ENCODE measurements around the gene GRM1.

GRM1 gene

GRCh38 chr6:146357578-146358430 lies 328.9 kb downstream of the GRM1 start:
- no peak for DNase-seq (ENCODE audit: insufficient read length, low spot score)
- TF ChIP-seq CTCF (IDR thresholded peaks at IDR 0.05; ENCODE audit: insufficient read depth, missing control alignments): no peak
- no peak for FAIRE-seq

- no peak for TF ChIP-seq CTCF (IDR thresholded peaks at IDR 0.05; ENCODE audit: insufficient read depth, missing control alignments)
- no peak for FAIRE-seq
- no peak for DNase-seq (ENCODE audit: insufficient read length, low spot score)
Observed at GRCh38 chr6:146358431-146359046, 329.7 kb downstream of the GRM1 start.

- no peak for FAIRE-seq
- TF ChIP-seq CTCF (IDR thresholded peaks at IDR 0.05; ENCODE audit: insufficient read depth, missing control alignments): no peak
- no peak for DNase-seq (ENCODE audit: insufficient read length, low spot score)
Observed at GRCh38 chr6:146359131-146359530, 330.3 kb downstream of the GRM1 start.

GRCh38 chr6:146361128-146361924 lies 332.5 kb downstream of the GRM1 start:
- no peak for TF ChIP-seq CTCF (IDR thresholded peaks at IDR 0.05; ENCODE audit: insufficient read depth, missing control alignments)
- DNase-seq (ENCODE audit: insufficient read length, low spot score) (no peak), FAIRE-seq (no peak)

- FAIRE-seq (no peak), DNase-seq (ENCODE audit: insufficient read length, low spot score) (no peak)
- TF ChIP-seq CTCF (IDR thresholded peaks at IDR 0.05; ENCODE audit: insufficient read depth, missing control alignments): no peak
Observed at GRCh38 chr6:146363838-146364607, 335.2 kb downstream of the GRM1 start.

- DNase-seq (ENCODE audit: insufficient read length, low spot score) (no peak), FAIRE-seq (no peak)
- TF ChIP-seq CTCF (IDR thresholded peaks at IDR 0.05; ENCODE audit: insufficient read depth, missing control alignments): no peak
Observed at GRCh38 chr6:146364816-146365594, 336.1 kb downstream of the GRM1 start.

Measured in D721Med (cell line).